Thoracic aorta (tissue), 2 donors: ENCODE results near the gene MAOA. TPM values are rescaled to one million over a fixed set of nuclear protein-coding genes. Genes with fewer than 3 reads are reported as not detected.
A peak's percentile ranks its signal among the peaks of the same experiment; 100 is the strongest.

ENCODE experiments used
- ATAC-seq: fragments of 150-250 bp; one replicate; pipeline ENCODE4 v1.8.0; 2017; ENCODE audit warnings: low read depth; ENCODE audit not compliant: insufficient number of reproducible peaks, low FRiP score
- DNase-seq: peaks from one replicate; pipeline ENCODE4 v3.0.0-alpha.2; 2020; ENCODE audit warnings: low spot score
- H3K27ac ChIP-seq, 2 donors: fragments of 200-600 bp; sonication (generic); 1 replicate in 1 of 2; 2 replicates in 1 of 2; pipeline ENCODE4 v1.5.1; 2016; ENCODE audit warnings: mild to moderate bottlenecking in 2 of 2, moderate library complexity in 2 of 2
- H3K27me3 ChIP-seq: fragments of 200-600 bp; sonication (generic); replicated peaks from 2 replicates; pipeline ENCODE4 v1.6.0; 2016; ENCODE audit warnings: mild to moderate bottlenecking; ENCODE audit not compliant: insufficient read depth
- H3K36me3 ChIP-seq: fragments of 200-600 bp; sonication (generic); one replicate; pipeline ENCODE4 v1.5.1; 2016
- H3K4me1 ChIP-seq, 2 donors: fragments of 200-600 bp; sonication (generic); 1 replicate in 1 of 2; 2 replicates in 1 of 2; pipeline versions ENCODE4 v1.5.1 to v1.6.0; 2016; ENCODE audit warnings: low read depth in 2 of 2, mild to moderate bottlenecking in 1 of 2; ENCODE audit not compliant: control insufficient read depth in 1 of 2
- H3K4me3 ChIP-seq: fragments of 200-600 bp; sonication (generic); 2 replicates; pipeline ENCODE4 v1.5.1; 2016; ENCODE audit warnings: mild to moderate bottlenecking
- H3K9me3 ChIP-seq: fragments of 200-600 bp; sonication (generic); 2 replicates; pipeline ENCODE4 v1.5.1; 2016
- total RNA-seq, 2 donors: library from RNA; depleted of rRNA; stranded (reverse); fragments of >200 nt; gene quantifications; one replicate each; pipeline versions ENCODE4 v1.1.0 to v1.2.3, GENCODE V29; 2016
- TF ChIP-seq, protein P1 (sequence below): fragments of 200-600 bp; sonication (generic); IDR thresholded peaks from one replicate; pipeline ENCODE4 v1.5.1; 2019; ENCODE audit warnings: antibody characterized with exemption

Gene MAOA
- total RNA-seq, 2 donors from 2014 or later: 85.1 to 98.2 TPM

DNA sequence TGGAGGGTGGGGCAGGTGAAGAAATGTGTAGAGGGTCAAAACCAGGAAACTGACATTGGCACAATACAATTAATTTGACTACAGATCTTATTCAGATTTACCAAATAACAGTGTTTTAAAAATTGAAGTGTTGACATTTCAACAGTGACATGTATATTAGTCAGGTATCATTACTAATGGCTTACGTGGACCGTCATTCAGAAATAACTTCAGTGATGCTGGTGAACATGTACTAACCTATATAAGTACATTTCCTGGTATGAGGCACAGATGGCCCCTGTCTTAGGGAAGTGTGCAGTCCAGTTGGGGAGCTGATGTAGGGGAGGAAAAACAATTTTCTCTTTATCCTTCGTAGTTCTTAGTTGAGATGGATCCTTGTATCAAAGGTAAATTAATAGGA is 22.3 kb upstream of the MAOA start:
- no peak overlapping the region for H3K27ac ChIP-seq
- H3K27me3 ChIP-seq: no peaks in the 10 kb centered on the region
- H3K9me3 ChIP-seq: no peaks in the 10 kb centered on the region
- no peak overlapping the region for H3K4me3 ChIP-seq
- DNase-seq (no peak), ATAC-seq (no peak)
- no peaks in the 10 kb centered on the region for H3K36me3 ChIP-seq
- peaks cover 0 to 5% of the 10 kb centered on the region in 2 donors for H3K4me1 ChIP-seq
- TF ChIP-seq, protein P1, sequence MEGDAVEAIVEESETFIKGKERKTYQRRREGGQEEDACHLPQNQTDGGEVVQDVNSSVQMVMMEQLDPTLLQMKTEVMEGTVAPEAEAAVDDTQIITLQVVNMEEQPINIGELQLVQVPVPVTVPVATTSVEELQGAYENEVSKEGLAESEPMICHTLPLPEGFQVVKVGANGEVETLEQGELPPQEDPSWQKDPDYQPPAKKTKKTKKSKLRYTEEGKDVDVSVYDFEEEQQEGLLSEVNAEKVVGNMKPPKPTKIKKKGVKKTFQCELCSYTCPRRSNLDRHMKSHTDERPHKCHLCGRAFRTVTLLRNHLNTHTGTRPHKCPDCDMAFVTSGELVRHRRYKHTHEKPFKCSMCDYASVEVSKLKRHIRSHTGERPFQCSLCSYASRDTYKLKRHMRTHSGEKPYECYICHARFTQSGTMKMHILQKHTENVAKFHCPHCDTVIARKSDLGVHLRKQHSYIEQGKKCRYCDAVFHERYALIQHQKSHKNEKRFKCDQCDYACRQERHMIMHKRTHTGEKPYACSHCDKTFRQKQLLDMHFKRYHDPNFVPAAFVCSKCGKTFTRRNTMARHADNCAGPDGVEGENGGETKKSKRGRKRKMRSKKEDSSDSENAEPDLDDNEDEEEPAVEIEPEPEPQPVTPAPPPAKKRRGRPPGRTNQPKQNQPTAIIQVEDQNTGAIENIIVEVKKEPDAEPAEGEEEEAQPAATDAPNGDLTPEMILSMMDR: no peak

DNA sequence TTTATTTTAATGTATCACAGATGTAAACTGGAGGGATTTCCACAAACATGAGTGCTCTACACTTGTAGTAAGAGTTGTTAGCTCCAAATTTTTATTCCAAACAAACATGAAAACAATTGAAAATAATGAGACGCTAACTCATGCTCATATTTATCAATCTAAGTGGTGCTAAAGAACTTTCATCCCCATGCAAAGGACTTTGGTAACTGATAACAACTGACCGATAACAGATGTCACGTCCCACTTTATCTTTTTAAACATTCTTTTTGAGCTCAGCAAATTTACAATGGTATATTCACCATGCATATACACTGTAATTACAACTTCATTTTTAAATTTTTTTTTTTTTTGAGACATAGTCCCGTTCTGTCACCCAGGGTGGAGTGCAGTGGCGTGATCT is 15.6 kb upstream of the MAOA start:
- no peak for ATAC-seq
- no peak for DNase-seq
- Histone ChIP-seq H3K27me3 (no peaks in the 10 kb centered on the region), H3K9me3 (no peaks in the 10 kb centered on the region), H3K36me3 (no peaks in the 10 kb centered on the region), H3K4me3 (no peak overlapping the region), H3K27ac (no peak overlapping the region), H3K4me1 (peaks cover 14 to 24% of the 10 kb centered on the region in 2 donors)
- TF ChIP-seq, protein P1: no peak

DNA sequence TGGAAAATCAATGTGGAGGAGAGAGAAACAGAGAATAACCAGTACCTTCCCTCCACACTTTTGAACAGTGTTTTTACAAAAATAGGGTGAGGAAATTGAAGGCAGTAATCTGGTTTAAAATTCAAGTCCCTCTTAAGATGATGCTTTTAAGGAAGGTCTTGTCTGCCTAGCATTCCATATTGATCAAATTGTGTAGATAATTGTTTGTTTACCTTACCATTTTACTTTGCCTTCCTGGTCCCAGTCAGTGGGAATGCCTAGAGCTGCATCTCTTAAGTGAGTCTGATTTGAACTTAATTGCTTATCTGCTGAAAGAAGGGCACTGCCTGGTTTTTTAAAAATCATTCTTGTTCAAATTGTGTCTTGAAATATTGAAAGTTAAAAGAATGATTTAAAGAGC is 14.4 kb upstream of the MAOA start:
- Histone ChIP-seq H3K27me3 (no peaks in the 10 kb centered on the region), H3K27ac (no peak overlapping the region), H3K36me3 (no peaks in the 10 kb centered on the region), H3K4me1 (peaks cover 14 to 24% of the 10 kb centered on the region in 2 donors), H3K9me3 (no peaks in the 10 kb centered on the region), H3K4me3 (no peak overlapping the region)
- no peak for ATAC-seq
- TF ChIP-seq, protein P1: no peak
- DNase-seq: no peak

DNA sequence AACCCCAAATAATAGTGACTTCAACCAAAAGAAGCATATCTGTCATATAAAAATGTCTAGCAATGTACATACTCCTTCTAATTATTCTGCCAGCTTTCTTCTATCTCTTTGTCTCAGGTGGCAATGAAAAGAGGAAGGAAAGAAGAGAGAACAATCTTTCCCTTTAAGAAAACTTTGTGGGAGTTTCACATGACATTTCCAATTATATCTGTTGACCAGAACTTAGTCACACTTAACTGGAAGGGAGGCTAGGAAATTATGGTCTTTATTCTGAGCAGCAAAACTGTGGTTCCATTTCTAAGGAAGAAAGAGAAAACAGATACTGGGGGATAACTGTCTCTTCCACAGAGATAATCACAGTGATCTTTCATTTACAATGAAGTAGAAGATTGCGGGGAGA is 12.9 kb upstream of the MAOA start:
- DNase-seq: no peak
- no peaks in the 10 kb centered on the region for H3K36me3 ChIP-seq
- H3K9me3 ChIP-seq: no peaks in the 10 kb centered on the region
- peaks cover 14 to 18% of the 10 kb centered on the region in 2 donors for H3K4me1 ChIP-seq
- no peak overlapping the region for H3K4me3 ChIP-seq
- no peak for ATAC-seq
- H3K27ac ChIP-seq: peak overlapping the region in 1 of 2 donors; percentile 38
- TF ChIP-seq, protein P1: no peak
- no peaks in the 10 kb centered on the region for H3K27me3 ChIP-seq

DNA sequence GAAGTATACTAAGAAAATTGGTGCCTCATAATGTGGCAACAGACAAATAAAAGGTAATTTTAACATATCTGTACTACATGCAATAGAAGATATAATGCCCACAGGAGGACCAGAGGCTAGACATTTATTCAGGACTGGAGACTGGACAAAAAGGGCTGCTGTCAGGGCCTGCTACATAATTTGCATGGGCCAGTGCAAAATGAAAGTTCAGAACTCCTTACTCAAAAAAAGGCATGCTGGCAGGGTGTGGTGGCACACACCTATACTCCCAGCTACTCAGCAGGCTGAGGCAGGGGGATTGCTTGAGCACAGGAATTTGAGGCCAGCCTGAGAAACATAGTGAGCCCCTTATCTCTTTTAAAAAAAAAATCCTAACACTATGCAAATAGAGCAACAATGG is 12.4 kb upstream of the MAOA start:
- H3K4me3 ChIP-seq: no peak overlapping the region
- H3K27ac ChIP-seq: peak overlapping the region in 1 of 2 donors; percentile 38
- DNase-seq (no peak), ATAC-seq (no peak)
- no peaks in the 10 kb centered on the region for H3K36me3 ChIP-seq
- peaks cover 14 to 18% of the 10 kb centered on the region in 2 donors for H3K4me1 ChIP-seq
- no peaks in the 10 kb centered on the region for H3K27me3 ChIP-seq
- TF ChIP-seq, protein P1: no peak
- H3K9me3 ChIP-seq: no peaks in the 10 kb centered on the region
